ENCODE measurements around the gene SLX4.

The SLX4 gene

DNA sequence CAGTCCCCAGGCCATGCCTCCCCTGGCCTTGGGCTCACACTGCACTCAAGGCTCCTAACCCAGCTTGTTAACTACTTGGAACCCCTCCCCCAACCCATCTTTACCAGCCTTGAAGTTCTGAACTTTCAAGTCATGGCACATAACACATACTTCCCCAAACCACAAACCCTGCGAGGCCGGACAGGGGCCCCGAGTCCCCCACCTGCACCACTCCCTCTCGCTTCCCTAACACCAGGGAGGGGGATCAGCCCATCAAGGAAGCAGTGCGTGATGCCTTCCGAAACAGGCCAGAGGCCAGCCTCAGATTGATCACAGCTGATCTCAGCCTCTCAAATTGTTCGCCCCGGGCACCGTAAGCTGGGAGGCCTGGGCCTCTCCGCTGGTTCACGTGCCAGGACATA is 31.2 kb downstream of the SLX4 start:
- peaks cover 42 to 58% of the 10 kb centered on the region in 2 experiments for H3K4me1 ChIP-seq (ENCODE audit: control insufficient read depth in 1 of 2, insufficient read depth in 1 of 2, low read depth in 1 of 2, low read length in 1 of 2)
- peaks cover 29% of the 10 kb centered on the region for H3K36me3 ChIP-seq
- TF ChIP-seq, protein P1, sequence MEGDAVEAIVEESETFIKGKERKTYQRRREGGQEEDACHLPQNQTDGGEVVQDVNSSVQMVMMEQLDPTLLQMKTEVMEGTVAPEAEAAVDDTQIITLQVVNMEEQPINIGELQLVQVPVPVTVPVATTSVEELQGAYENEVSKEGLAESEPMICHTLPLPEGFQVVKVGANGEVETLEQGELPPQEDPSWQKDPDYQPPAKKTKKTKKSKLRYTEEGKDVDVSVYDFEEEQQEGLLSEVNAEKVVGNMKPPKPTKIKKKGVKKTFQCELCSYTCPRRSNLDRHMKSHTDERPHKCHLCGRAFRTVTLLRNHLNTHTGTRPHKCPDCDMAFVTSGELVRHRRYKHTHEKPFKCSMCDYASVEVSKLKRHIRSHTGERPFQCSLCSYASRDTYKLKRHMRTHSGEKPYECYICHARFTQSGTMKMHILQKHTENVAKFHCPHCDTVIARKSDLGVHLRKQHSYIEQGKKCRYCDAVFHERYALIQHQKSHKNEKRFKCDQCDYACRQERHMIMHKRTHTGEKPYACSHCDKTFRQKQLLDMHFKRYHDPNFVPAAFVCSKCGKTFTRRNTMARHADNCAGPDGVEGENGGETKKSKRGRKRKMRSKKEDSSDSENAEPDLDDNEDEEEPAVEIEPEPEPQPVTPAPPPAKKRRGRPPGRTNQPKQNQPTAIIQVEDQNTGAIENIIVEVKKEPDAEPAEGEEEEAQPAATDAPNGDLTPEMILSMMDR (IDR thresholded peaks at IDR 0.05): no peak
- no peaks in the 10 kb centered on the region for H3K9me3 ChIP-seq
- no peak overlapping the region for H3K27ac ChIP-seq
- H3K27me3 ChIP-seq: peaks cover 56% of the 10 kb centered on the region
- H3K4me3 ChIP-seq (ENCODE audit: low read depth in 1 of 2, low read length in 1 of 2): no peak overlapping the region

DNA sequence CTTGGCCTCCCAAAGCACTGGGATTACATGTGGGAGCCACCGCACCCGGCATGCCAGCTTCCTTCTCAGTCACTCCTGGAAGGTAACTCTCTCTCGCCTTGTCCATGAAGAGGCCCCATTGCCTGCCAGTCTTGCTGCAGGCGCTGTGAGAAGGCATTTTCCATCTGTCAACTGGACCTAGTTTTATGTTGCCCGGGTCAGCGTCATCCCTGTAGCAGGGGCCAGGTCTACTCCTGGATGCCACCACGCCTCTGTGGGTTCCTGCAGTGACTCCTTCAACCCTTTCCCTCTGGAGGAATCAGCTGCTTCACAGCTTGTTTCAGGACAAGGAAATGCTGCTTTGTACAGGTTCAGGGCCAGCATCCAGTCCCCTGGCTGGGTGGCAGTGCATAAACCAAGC is 31.6 kb downstream of the SLX4 start:
- TF ChIP-seq, protein P1 (IDR thresholded peaks at IDR 0.05): no peak
- Histone ChIP-seq H3K27ac (no peak overlapping the region), H3K27me3 (peaks cover 60% of the 10 kb centered on the region), H3K9me3 (no peaks in the 10 kb centered on the region), H3K36me3 (peaks cover 27% of the 10 kb centered on the region), H3K4me1 (ENCODE audit: control insufficient read depth in 1 of 2, insufficient read depth in 1 of 2, low read depth in 1 of 2, low read length in 1 of 2) (peaks cover 42 to 58% of the 10 kb centered on the region in 2 experiments), H3K4me3 (ENCODE audit: low read depth in 1 of 2, low read length in 1 of 2) (no peak overlapping the region)

DNA sequence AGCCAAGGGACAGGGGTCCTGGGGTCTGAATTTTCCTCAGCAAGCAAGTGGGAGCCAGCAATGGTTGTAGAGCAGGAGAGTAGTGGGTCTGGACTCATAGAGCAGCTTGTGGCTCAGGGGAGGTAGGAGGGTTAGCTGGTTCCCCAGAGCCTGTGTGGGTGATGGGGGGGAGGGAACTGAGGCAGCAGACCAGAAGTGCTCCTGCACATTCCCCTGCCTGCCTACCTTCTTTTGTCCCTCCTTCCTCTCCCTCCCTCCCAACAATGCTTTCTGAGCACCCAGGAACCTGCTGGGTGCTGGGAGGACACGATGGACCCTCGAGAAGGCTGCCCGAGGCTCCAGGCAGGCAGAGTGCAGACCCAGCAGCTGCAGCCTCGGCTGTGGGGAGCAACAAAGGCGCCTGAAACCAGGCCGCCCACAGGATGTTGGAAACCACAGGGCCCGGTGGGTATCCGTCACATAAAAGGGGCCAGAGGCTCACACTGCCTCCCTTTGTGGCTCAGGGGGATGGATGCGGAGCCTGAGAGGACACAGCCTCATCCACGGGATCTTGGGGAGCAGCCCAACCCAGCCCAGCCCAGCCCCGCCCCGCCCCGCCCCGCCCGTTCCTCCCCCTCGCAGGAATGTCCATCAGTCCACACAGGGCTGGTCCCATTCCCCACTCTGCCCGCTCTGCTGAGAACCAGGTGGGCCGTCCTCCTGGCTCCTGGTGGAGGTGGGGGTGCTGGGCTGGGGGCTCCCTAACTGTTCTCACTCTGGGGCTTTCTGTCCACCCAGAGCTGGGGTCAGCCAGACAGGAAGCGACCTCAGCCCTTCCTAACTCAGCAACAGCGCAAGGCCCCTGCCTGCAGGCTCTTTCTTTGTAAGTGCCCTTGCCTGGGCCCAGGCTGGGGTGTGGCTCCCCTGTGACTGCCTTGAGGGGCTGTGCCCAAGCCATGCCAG is 32.5 kb downstream of the SLX4 start:
- Histone ChIP-seq H3K4me1 (ENCODE audit: control insufficient read depth in 1 of 2, insufficient read depth in 1 of 2, low read depth in 1 of 2, low read length in 1 of 2) (peaks cover 42 to 58% of the 10 kb centered on the region in 2 experiments), H3K27me3 (peaks cover 60% of the 10 kb centered on the region), H3K27ac (no peak overlapping the region), H3K9me3 (no peaks in the 10 kb centered on the region), H3K36me3 (peaks cover 18% of the 10 kb centered on the region), H3K4me3 (ENCODE audit: low read depth in 1 of 2, low read length in 1 of 2) (no peak overlapping the region)
- TF ChIP-seq, protein P1 (IDR thresholded peaks at IDR 0.05): no peak

DNA sequence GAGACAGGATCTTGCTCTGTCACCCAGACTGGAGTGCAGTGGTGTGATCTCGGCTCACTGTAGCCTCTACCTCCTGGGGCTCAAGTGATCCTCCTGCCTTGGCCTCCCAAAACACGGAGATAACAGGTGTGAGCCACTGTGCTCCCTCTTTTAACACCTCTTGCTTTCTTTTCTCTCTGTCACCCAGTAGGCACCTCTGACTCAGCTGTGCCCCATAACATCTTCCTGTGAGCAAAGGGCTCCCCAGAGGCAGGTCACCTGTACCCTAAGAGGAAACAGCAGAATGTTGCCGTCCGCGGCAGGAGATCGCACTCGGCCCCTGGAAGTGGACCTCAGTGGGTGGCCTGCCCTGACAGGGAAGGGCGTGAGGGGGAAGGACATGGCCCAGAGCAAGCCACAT is 33.3 kb downstream of the SLX4 start:
- TF ChIP-seq, protein P1 (IDR thresholded peaks at IDR 0.05): no peak
- peaks cover 42 to 58% of the 10 kb centered on the region in 2 experiments for H3K4me1 ChIP-seq (ENCODE audit: control insufficient read depth in 1 of 2, insufficient read depth in 1 of 2, low read depth in 1 of 2, low read length in 1 of 2)
- no peak overlapping the region for H3K27ac ChIP-seq
- H3K27me3 ChIP-seq: peaks cover 60% of the 10 kb centered on the region
- no peak overlapping the region for H3K4me3 ChIP-seq (ENCODE audit: low read depth in 1 of 2, low read length in 1 of 2)
- H3K36me3 ChIP-seq: peaks cover 10% of the 10 kb centered on the region
- no peaks in the 10 kb centered on the region for H3K9me3 ChIP-seq

DNA sequence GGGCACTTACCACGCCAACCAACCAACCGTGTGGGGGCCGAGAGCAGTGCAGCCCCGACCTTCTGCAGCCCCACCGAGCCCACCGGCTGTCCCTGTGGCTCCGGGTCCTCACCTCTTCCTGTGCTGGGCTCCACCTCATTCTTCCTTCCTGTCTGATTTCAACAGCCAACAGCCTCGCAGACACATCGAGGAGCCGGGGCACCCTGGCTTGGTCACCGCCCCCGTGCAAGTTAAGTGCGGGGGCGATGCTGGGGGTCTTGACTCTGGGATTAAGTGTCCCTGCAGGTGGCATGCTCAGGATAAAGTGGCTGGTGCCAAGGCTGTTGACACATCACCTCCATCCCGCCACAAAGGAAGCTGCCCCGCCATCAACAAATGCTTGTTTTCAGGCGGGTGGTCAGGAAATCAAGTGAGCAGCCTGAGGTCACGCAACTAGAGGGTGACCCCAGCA is 34.1 kb downstream of the SLX4 start, which contains the start of gene NLRC3:
NLRC3 (minus strand) TSS at position 102 of the 451 bp plus-strand sequence. CDS start 12,367 bp downstream, outside the sequence.
- Histone ChIP-seq H3K27me3 (peaks cover 60% of the 10 kb centered on the region), H3K27ac (no peak within 1 kb of the TSS), H3K36me3 (peaks cover 4% of the 10 kb centered on the region), H3K4me3 (ENCODE audit: low read depth in 1 of 2, low read length in 1 of 2) (peak within 1 kb of the TSS; percentile 9 to 55), H3K9me3 (no peaks in the 10 kb centered on the region), H3K4me1 (ENCODE audit: control insufficient read depth in 1 of 2, insufficient read depth in 1 of 2, low read depth in 1 of 2, low read length in 1 of 2) (peaks cover 42 to 52% of the 10 kb centered on the region in 2 experiments)
- TF ChIP-seq, protein P1 (IDR thresholded peaks at IDR 0.05): no peak

Data from neutrophil (primary cell).